ENCODE results near the gene USP14. TPM values are rescaled to one million over a fixed set of nuclear protein-coding genes. Genes with fewer than 3 reads are reported as not detected.
"Not testable (repeated sequence)": the region's sequence is repeated elsewhere in the genome, so short reads cannot be mapped to it uniquely, and the experiment has no call there.

The USP14 gene
- total RNA-seq, 1 experiment from 2014 or later = 95.2 TPM

DNA sequence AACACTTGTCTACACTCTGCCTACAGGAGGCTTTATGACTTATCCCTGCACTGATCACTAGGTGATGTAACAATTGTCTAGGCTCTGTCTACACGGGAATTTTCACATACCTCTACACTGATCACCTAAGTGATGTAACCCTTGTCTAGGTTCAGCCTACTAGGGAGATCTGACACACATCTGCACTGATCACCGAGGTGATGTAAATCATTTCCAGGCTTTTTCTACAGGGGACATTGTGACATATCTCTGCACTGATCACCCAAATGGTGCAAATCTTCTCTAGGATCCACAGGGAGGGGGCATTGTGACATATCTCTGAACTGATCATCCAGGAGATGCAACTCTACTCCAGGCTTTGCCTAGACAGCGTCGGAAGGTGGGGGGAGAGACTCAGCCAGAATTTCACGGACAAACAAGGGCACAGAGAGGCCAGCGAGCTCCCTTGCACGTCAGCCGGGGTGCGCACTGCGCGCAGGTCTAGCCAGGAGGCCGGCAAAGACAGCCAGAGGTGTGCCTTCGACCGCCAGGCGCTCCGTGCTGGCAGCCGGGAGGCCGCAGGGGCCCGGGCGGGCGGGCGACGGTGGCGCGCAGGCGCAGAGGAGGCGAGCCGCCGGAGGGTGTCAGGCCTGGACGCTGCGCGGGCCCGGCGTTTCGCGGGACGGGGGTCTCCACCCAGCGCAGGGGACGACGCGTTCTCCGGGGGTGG is 46.9 kb upstream of the USP14 start:
- CTCF ChIA-PET = no interaction called here

DNA sequence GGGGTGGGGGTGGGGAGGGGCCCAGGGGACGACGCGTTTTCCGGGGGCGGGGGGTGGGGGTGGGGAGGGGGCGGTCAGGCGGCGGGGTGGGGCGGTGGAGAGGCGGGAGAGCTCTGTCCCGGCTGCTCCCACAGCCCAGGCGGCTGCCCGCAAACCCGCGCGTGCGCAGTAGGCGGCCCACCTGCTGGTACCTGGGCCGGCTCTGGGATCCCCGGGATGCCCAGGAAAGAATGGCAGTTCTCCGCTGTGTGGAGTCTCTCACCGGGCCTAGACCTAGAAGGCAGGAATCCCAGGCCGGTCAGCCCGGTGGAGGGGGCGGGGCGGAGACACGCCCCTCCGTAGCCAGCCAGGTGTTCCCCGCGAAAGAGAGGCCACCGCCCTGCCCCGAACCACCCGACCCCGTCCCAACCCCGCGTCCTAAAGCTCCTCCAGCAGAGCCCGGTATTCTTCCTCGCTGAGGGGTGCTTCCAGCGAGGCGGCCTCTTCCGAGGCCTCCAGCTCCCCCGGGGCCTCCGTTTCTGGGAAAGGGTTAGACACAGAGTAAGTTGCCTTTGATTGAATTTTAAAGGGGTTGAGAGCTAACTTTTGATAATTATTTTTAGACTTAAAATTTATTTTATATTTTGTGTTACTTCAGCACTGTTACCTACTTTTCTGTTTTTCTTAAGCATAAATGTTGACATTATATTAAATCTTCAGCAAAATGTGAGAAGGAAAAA is 46.2 kb upstream of the USP14 start:
- BruUV-seq (replicated peaks) = TSS peak; percentile 79
- H3K27me3 Mint-ChIP-seq (ENCODE audit: insufficient read depth, unreplicated experiment); POLR2A ChIA-PET; H3K27me3 ChIP-seq (replicated peaks; ENCODE audit: control insufficient read depth, insufficient read depth, low read length); H3K36me3 ChIP-seq (ENCODE audit: control insufficient read depth, insufficient read depth, low read length); CTCF ChIA-PET; H3K4me1 ChIP-seq; H3K4me1 Mint-ChIP-seq (ENCODE audit: low read depth, unreplicated experiment); H3K27ac Mint-ChIP-seq (ENCODE audit: unreplicated experiment); H3K9me3 ChIP-seq: not testable (repeated sequence)
- peak overlapping the region; percentile 55 for H3K4me3 Mint-ChIP-seq (ENCODE audit: unreplicated experiment)
- H3K9me3 Mint-ChIP-seq (ENCODE audit: unreplicated experiment) = peaks cover 37% of the 10 kb centered on the region
- DNase-seq = peak in 1 of 2 experiments; percentile 70
- peak overlapping the region; percentile 53 for H3K4me3 ChIP-seq (ENCODE audit: low read depth, low read length)
- H3K36me3 Mint-ChIP-seq (ENCODE audit: insufficient read depth, unreplicated experiment) = peaks cover 16% of the 10 kb centered on the region
- intact Hi-C loops (cut with micrococcal nuclease; ENCODE audit: unreplicated experiment) = loop anchor here (5.0 kb wide), 1 partner anchor 45 kb away; the partner anchor contains the start of gene USP14

More for the DNA sequence above, 46.9 kb upstream of the USP14 start:
- Histone ChIP-seq H3K9me3 (no peaks in the 10 kb centered on the region), H3K27me3 (replicated peaks; ENCODE audit: control insufficient read depth, insufficient read depth, low read length) (no peaks in the 10 kb centered on the region), H3K4me1 (0 out of 2 replicates have a peak, but pooled peaks cover 4% of the 10 kb centered on the region), H3K36me3 (ENCODE audit: control insufficient read depth, insufficient read depth, low read length) (no peaks in the 10 kb centered on the region), H3K4me3 (ENCODE audit: low read depth, low read length) (peak overlapping the region; percentile 53)
- H3K27me3 Mint-ChIP-seq (ENCODE audit: insufficient read depth, unreplicated experiment) = no peaks in the 10 kb centered on the region
- TF ChIP-seq, protein P1, sequence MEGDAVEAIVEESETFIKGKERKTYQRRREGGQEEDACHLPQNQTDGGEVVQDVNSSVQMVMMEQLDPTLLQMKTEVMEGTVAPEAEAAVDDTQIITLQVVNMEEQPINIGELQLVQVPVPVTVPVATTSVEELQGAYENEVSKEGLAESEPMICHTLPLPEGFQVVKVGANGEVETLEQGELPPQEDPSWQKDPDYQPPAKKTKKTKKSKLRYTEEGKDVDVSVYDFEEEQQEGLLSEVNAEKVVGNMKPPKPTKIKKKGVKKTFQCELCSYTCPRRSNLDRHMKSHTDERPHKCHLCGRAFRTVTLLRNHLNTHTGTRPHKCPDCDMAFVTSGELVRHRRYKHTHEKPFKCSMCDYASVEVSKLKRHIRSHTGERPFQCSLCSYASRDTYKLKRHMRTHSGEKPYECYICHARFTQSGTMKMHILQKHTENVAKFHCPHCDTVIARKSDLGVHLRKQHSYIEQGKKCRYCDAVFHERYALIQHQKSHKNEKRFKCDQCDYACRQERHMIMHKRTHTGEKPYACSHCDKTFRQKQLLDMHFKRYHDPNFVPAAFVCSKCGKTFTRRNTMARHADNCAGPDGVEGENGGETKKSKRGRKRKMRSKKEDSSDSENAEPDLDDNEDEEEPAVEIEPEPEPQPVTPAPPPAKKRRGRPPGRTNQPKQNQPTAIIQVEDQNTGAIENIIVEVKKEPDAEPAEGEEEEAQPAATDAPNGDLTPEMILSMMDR (IDR thresholded peaks at IDR 0.05; ENCODE audit: insufficient read depth in 1 of 2, low read depth in 1 of 2, low read length in 1 of 2, severe bottlenecking in 1 of 2, unreplicated experiment in 1 of 2) = no peak
- POLR2A ChIA-PET = interaction anchor here (0.6 kb wide), 1 partner anchor 156 kb away, joined by 3 read pairs; no protein-coding TSS in a partner anchor
- H3K4me1 Mint-ChIP-seq (ENCODE audit: low read depth, unreplicated experiment) = no peaks in the 10 kb centered on the region
- H3K4me3 Mint-ChIP-seq (ENCODE audit: unreplicated experiment) = peak overlapping the region; percentile 83
- peaks cover 20% of the 10 kb centered on the region for H3K36me3 Mint-ChIP-seq (ENCODE audit: insufficient read depth, unreplicated experiment)
- TSS peak; percentile 93 for BruUV-seq (replicated peaks)
- peak; percentile 85 to 93 for DNase-seq
- peaks cover 43% of the 10 kb centered on the region for H3K9me3 Mint-ChIP-seq (ENCODE audit: unreplicated experiment)
- H3K27ac Mint-ChIP-seq (ENCODE audit: unreplicated experiment) = peak overlapping the region; percentile 95
- intact Hi-C loops (cut with micrococcal nuclease; ENCODE audit: unreplicated experiment) = loop anchor here (5.0 kb wide), 1 partner anchor 46 kb away; the partner anchor contains the start of gene USP14

DNA sequence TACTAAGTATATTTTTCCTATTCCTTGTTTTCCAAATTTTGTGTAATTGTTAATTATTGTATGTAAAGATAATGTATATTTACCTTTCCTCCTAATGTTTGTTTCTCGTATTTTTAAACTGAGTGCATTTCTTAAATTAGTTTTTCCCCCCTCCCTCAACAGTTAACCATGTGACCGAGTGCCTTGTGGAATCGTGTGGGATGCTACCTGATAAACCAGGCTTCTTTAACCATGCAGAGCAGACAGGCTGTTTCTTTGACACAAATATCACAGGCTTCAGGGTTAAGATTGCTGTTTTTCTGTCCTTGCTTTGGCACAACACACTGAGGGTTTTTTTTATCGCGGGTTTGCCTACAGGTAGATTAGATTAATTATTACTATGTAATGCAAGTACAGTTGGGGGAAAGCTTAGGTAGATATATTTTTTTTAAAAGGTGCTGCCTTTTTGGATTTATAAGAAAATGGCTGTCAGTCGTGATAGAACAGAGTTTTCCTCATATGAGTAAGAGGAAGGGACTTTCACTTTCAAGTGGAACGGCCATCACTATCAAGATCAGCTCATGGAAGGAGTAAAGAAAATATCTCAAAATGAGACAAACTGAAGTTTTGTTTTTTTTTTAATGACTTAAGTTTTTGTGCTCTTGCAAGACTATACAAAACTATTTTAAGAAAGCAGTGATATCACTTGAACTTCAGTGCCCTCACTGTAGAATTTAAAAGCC is 37.7 kb upstream of the USP14 start:
- H3K4me1 Mint-ChIP-seq (ENCODE audit: low read depth, unreplicated experiment); H3K27ac Mint-ChIP-seq (ENCODE audit: unreplicated experiment); H3K36me3 Mint-ChIP-seq (ENCODE audit: insufficient read depth, unreplicated experiment); intact Hi-C loops (cut with micrococcal nuclease; ENCODE audit: unreplicated experiment); H3K9me3 Mint-ChIP-seq (ENCODE audit: unreplicated experiment); H3K4me3 Mint-ChIP-seq (ENCODE audit: unreplicated experiment); H3K4me1 ChIP-seq; H3K4me3 ChIP-seq (ENCODE audit: low read depth, low read length); H3K27me3 Mint-ChIP-seq (ENCODE audit: insufficient read depth, unreplicated experiment); BruUV-seq (replicated peaks); H3K27me3 ChIP-seq (replicated peaks; ENCODE audit: control insufficient read depth, insufficient read depth, low read length); CTCF ChIA-PET; H3K9me3 ChIP-seq; H3K36me3 ChIP-seq (ENCODE audit: control insufficient read depth, insufficient read depth, low read length); DNase-seq; POLR2A ChIA-PET: not testable (repeated sequence)

Measured in Caco-2 (cell line).